Neutrophil (primary cell): ENCODE results near the gene TPMT.

Source experiments
- H3K27ac ChIP-seq: fragments of 200-600 bp; sonication (generic); 2 replicates; pipeline ENCODE4 v1.5.1; 2016; ENCODE audit warnings: mild to moderate bottlenecking, moderate library complexity
- H3K27me3 ChIP-seq: fragments of 200-600 bp; sonication (generic); 2 replicates; pipeline ENCODE4 v1.6.0; 2016; ENCODE audit warnings: mild to moderate bottlenecking
- H3K36me3 ChIP-seq: fragments of 200-600 bp; sonication (generic); 2 replicates; pipeline ENCODE4 v1.5.1; 2017
- H3K4me1 ChIP-seq, 2 experiments: fragments of 200-600 bp in 1 of 2; sonication (generic) in 1 of 2; 1 replicate in 1 of 2; 2 replicates in 1 of 2; pipeline versions ENCODE4 v1.5.1 to v1.6.1; 2013 to 2016; ENCODE audit warnings: low read depth in 1 of 2, low read length in 1 of 2, mild to moderate bottlenecking in 1 of 2, moderate library complexity in 1 of 2; ENCODE audit not compliant: control insufficient read depth in 1 of 2, insufficient read depth in 1 of 2
- H3K4me3 ChIP-seq, 2 experiments: fragments of 200-600 bp in 1 of 2; sonication (generic) in 1 of 2; 1 replicate in 1 of 2; 2 replicates in 1 of 2; pipeline ENCODE4 v1.5.1; 2013 to 2016; ENCODE audit warnings: low read depth in 1 of 2, low read length in 1 of 2, mild to moderate bottlenecking in 1 of 2, moderate library complexity in 1 of 2
- H3K9me3 ChIP-seq: fragments of 200-600 bp; sonication (generic); 2 replicates; pipeline ENCODE4 v1.5.1; 2016
- TF ChIP-seq, protein P1 (sequence below): fragments of 200-600 bp; sonication (generic); IDR thresholded peaks from 2 replicates; pipeline ENCODE4 v1.5.1; 2016; ENCODE audit warnings: antibody characterized with exemption

Gene TPMT

DNA sequence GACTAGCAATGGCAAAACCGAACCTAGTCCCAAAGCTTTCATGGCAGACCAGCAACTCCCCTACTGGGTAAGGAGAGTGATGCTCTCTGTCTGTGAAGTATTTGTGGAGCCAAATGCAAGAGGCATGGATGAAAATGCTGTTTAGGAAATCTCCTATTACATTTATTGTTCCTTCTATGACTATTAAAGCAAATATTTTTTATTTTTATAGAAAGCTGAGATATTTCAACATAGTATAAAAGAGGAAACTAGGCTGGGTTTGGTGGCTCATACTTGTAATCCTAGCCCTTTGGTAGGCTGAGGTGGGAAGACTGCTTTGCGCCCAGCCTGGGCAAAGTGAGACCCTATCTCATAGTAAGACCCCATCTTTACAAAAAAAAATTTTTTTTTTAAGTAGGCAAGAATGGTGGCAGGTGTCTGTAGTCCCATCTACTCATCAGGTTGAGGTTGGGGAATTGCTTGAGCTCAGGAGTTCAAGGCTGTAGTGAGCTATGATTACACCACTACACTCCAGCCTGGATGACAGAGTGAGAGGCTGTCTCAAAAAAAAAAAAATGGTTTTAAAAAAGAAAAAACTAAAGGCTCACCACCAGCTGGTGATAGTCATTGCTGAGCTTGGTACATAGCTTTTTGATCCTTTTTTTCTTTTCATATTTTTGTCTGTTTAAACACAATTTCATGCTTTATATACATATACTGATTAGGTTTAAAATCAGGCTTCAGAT lies 11.6 kb upstream of the TPMT start:
- Histone ChIP-seq H3K36me3 (peaks cover 92% of the 10 kb centered on the region), H3K4me3 (no peak overlapping the region), H3K27me3 (no peaks in the 10 kb centered on the region), H3K27ac (peak overlapping the region; percentile 41), H3K4me1 (peaks cover 12 to 14% of the 10 kb centered on the region in 2 experiments), H3K9me3 (no peaks in the 10 kb centered on the region)
- TF ChIP-seq, protein P1, sequence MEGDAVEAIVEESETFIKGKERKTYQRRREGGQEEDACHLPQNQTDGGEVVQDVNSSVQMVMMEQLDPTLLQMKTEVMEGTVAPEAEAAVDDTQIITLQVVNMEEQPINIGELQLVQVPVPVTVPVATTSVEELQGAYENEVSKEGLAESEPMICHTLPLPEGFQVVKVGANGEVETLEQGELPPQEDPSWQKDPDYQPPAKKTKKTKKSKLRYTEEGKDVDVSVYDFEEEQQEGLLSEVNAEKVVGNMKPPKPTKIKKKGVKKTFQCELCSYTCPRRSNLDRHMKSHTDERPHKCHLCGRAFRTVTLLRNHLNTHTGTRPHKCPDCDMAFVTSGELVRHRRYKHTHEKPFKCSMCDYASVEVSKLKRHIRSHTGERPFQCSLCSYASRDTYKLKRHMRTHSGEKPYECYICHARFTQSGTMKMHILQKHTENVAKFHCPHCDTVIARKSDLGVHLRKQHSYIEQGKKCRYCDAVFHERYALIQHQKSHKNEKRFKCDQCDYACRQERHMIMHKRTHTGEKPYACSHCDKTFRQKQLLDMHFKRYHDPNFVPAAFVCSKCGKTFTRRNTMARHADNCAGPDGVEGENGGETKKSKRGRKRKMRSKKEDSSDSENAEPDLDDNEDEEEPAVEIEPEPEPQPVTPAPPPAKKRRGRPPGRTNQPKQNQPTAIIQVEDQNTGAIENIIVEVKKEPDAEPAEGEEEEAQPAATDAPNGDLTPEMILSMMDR, result no peak

- peaks cover 16 to 18% of the 10 kb centered on the region in 2 experiments for H3K4me1 ChIP-seq
- TF ChIP-seq, protein P1, result no peak
- H3K4me3 ChIP-seq, result no peak overlapping the region
- no peaks in the 10 kb centered on the region for H3K9me3 ChIP-seq
- H3K27me3 ChIP-seq, result no peaks in the 10 kb centered on the region
- H3K36me3 ChIP-seq, result peaks cover 92% of the 10 kb centered on the region
- H3K27ac ChIP-seq, result peak overlapping the region; percentile 41
Observed at GRCh38 chr6:18165751-18166150, 10.9 kb upstream of the TPMT start.

- Histone ChIP-seq H3K27ac (peak overlapping the region; percentile 78), H3K36me3 (peaks cover 81% of the 10 kb centered on the region), H3K4me3 (no peak overlapping the region), H3K4me1 (peaks cover 30 to 34% of the 10 kb centered on the region in 2 experiments), H3K9me3 (no peaks in the 10 kb centered on the region), H3K27me3 (no peaks in the 10 kb centered on the region)
- TF ChIP-seq, protein P1, result no peak
Observed at GRCh38 chr6:18162401-18162800, 7.5 kb upstream of the TPMT start.

- H3K27me3 ChIP-seq, result no peaks in the 10 kb centered on the region
- H3K9me3 ChIP-seq, result no peaks in the 10 kb centered on the region
- H3K4me3 ChIP-seq, result no peak overlapping the region
- TF ChIP-seq, protein P1, result no peak
- peaks cover 35 to 41% of the 10 kb centered on the region in 2 experiments for H3K4me1 ChIP-seq
- H3K27ac ChIP-seq, result peak overlapping the region; percentile 78
- peaks cover 72% of the 10 kb centered on the region for H3K36me3 ChIP-seq
Observed at GRCh38 chr6:18161431-18161830, 6.6 kb upstream of the TPMT start.

- H3K27ac ChIP-seq, result peak overlapping the region; percentile 78
Observed at GRCh38 chr6:18160911-18161310, 6.0 kb upstream of the TPMT start.

More at GRCh38 chr6:18160911-18161310, 6.0 kb upstream of the TPMT start:
- H3K4me3 ChIP-seq, result no peak overlapping the region
- H3K4me1 ChIP-seq, result peaks cover 35 to 41% of the 10 kb centered on the region in 2 experiments
- peaks cover 67% of the 10 kb centered on the region for H3K36me3 ChIP-seq
- H3K9me3 ChIP-seq, result no peaks in the 10 kb centered on the region
- TF ChIP-seq, protein P1, result no peak
- H3K27me3 ChIP-seq, result no peaks in the 10 kb centered on the region
